HEK293T (cell line): ENCODE results near the gene SRRT.

ENCODE experiments used
- ELF4 ChIP-seq: fragments of 450-650 bp; IDR thresholded peaks from 2 replicates; pipeline ENCODE4 v1.6.1; 2017; ENCODE audit warnings: antibody characterized with exemption
- FOXK2 ChIP-seq: fragments of 450-650 bp; IDR thresholded peaks from 2 replicates; pipeline ENCODE4 v1.6.1; 2016; ENCODE audit warnings: mild to moderate bottlenecking
- PKNOX1 ChIP-seq: fragments of 450-650 bp; IDR thresholded peaks from 2 replicates; pipeline ENCODE4 v1.6.1; 2016
- SP1 ChIP-seq: fragments of 450-650 bp; IDR thresholded peaks from 2 replicates; pipeline ENCODE4 v1.6.1; 2017

GRCh38 chr7:100830396-100830795 lies 44.5 kb upstream of the SRRT start:
- no peak for TF ChIP-seq SP1
- TF ChIP-seq FOXK2: no peak
- TF ChIP-seq ELF4: no peak
- TF ChIP-seq PKNOX1: no peak
